Fibroblast of mammary gland (primary cell): ENCODE data around the gene PLA2G4B.

Experiments used
- DNase-seq: peaks from one replicate; pipeline ENCODE4 v3.0.0-alpha.2; 2010; ENCODE audit warnings: low read depth
- H3K4me3 ChIP-seq: 2 replicates; pipeline ENCODE4 v1.5.1; 2011; ENCODE audit warnings: low read depth, mild to moderate bottlenecking, low read length, moderate library complexity; ENCODE audit not compliant: control insufficient read depth
- CTCF ChIP-seq: conservative IDR thresholded peaks from 2 replicates; pipeline ENCODE4 v1.5.1; 2011; ENCODE audit warnings: low read depth, low read length, inconsistent platforms; ENCODE audit not compliant: control insufficient read depth, insufficient read depth

Gene PLA2G4B

DNA sequence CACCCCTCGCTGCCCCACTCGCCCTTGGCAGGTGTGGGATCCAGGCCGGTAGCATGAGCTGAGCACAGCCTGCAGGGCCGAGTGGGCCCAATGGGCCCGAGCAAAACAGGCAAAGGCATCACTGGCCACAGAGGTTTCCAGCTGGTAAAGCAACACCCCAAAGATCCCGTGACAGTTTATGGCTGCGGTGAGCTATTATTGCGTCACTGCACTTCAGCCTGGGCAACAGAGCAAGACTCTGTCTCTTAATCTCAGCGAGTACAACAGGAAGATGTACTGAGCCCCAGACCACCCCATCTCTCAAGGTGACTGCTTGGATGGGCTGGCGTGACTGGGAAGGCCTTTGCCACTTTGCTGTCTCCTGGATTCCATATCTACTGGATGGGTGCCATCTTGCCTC lies 6.4 kb upstream of the PLA2G4B start:
- no peak overlapping the region for H3K4me3 ChIP-seq
- TF ChIP-seq CTCF, result no peak
- DNase-seq, result no peak

DNA sequence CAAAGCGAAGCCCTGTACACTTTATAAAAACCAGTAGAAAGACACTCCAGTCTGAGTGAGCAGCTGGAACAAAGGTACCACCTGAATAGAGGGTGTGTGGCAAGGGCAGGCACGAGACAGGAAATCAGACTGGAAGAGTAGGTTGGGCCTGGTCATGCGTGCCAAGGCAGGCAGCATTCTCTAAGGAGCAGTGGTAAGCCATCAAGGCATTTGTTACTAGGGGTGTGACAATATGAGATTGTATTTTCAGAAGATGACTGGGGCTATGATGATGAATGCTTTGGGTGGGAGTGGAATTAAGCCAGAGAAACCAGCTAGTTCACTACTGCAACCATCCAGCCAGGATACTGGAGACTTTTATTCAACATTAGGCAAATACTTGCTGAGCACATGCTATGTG lies 5.8 kb upstream of the PLA2G4B start:
- TF ChIP-seq CTCF, result no peak
- no peak for DNase-seq
- H3K4me3 ChIP-seq, result no peak overlapping the region

DNA sequence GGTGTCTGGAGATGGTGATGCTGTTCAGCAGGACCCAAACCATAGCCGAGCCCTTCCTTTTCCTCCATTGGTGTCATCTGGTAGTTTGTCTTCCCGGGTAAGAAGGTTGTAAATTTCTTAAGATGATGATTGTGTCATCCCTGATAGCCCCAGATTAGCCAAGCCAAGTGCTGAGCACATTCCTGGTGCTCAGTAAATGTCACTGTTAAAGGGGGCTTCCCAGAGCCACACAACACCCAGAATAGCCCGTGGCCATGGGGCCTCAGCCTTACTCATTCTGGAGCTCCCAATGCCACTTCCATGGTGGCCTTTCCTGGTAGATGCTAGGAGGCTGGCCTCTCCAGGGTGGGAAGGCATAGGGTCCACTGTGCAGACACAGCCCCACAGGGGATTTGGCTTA lies 4.6 kb upstream of the PLA2G4B start:
- no peak for TF ChIP-seq CTCF
- H3K4me3 ChIP-seq, result no peak overlapping the region
- DNase-seq, result no peak

- no peak overlapping the region for H3K4me3 ChIP-seq
- no peak for TF ChIP-seq CTCF
- DNase-seq, result no peak
Measured at GRCh38 chr15:41836073-41836472, 2.6 kb upstream of the PLA2G4B start.

DNA sequence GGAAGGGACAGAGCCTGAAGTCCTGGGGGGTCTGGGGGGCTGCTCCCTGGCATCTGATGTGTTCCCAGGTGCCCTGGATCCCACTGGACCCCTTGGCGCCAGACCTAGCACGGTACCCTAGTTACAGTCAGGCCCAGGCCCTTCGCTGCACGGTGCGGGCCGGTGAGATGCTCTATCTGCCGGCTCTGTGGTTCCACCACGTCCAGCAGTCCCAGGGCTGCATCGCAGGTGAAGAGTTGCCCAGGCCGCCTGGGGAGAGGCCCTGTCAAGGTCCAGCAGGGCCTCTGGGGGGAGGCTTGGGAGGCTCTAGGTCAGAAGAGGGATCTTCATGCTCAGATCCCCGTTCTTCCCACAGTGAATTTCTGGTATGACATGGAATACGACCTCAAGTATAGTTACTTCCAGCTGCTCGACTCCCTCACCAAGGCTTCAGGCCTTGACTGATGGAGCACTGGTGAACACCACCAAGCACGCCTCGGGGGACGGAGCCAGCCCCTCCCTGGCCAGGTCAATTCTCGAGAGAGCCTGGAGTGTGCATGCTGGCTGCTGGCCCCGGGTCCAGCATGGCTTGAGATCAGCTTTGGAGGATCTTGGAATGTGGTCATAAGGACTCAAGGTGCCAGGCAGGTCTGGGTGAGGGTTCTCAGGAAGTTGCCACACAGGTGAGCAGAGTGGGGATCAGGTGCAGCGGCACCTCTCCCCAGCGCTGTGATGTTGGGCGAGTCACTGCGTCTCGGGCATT lies 1.8 kb upstream of the PLA2G4B start:
- no peak for TF ChIP-seq CTCF
- DNase-seq, result no peak
- no peak overlapping the region for H3K4me3 ChIP-seq

DNA sequence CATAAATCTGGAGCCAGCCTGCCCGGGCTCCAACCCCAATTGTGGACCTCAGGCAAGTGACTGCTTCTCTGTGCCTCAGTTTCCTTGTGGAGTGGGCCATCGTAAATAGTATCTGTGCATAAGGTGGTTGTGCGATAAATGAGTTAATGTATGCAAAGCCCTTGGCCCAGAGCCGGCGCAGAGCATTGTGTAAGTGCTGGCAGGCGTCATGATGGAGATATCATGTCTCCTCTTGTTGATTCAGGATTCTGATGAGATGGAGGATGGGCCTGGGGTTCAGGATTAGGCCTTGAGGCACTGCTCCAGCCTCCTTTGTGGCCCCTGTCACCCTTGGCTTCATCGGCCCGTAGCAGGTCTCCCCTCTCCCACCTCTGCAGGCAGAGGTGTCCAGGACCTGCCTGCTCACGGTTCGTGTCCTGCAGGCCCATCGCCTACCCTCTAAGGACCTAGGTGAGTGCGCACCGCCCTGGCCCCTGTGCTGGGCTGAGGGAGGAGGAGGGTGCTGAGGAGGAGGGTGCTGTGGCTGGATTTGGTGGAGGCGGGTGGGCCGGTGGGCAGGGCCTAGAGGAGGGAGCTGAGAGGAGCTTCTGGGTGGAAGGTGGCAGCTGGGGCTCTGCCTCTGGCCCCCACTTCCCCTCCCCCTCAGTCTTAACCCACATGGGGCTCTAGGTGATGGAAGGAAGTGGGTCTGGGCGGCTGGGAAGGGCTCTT lies 1.3 kb downstream of the PLA2G4B start:
- TF ChIP-seq CTCF, result no peak
- DNase-seq, result no peak
- H3K4me3 ChIP-seq, result no peak overlapping the region
